LNCAP (cell line): ENCODE data around the gene RASGRP1.

ENCODE experiments used
- CTCF ChIP-seq: fragments of 450-650 bp; IDR thresholded peaks from 2 replicates; pipeline ENCODE4 v1.5.1; 2017; ENCODE audit warnings: mild to moderate bottlenecking

Gene RASGRP1

GRCh38 chr15:38512901-38513300, 51.7 kb downstream of the RASGRP1 start:
- no peak for TF ChIP-seq CTCF

GRCh38 chr15:38509152-38509551, 55.5 kb downstream of the RASGRP1 start:
- no peak for TF ChIP-seq CTCF

GRCh38 chr15:38508647-38509046, 56.0 kb downstream of the RASGRP1 start:
- no peak for TF ChIP-seq CTCF

- no peak for TF ChIP-seq CTCF
These were observed 57.0 kb downstream of the RASGRP1 start for GRCh38 chr15:38507570-38507969.

GRCh38 chr15:38506997-38507396, 57.6 kb downstream of the RASGRP1 start:
- no peak for TF ChIP-seq CTCF

GRCh38 chr15:38504680-38505467, 59.7 kb downstream of the RASGRP1 start:
- no peak for TF ChIP-seq CTCF

- TF ChIP-seq CTCF = no peak
These were observed 61.1 kb downstream of the RASGRP1 start for GRCh38 chr15:38503496-38503895.

GRCh38 chr15:38499651-38500050, 65.0 kb downstream of the RASGRP1 start:
- no peak for TF ChIP-seq CTCF
